Cortex of kidney (tissue), 1 donor: ENCODE measurements around the gene SLC2A4.

ENCODE experiments used
- DNase-seq: peaks from one replicate; lab custom pipeline; 2025; lab: John Stamatoyannopoulos, UW

Gene SLC2A4

DNA sequence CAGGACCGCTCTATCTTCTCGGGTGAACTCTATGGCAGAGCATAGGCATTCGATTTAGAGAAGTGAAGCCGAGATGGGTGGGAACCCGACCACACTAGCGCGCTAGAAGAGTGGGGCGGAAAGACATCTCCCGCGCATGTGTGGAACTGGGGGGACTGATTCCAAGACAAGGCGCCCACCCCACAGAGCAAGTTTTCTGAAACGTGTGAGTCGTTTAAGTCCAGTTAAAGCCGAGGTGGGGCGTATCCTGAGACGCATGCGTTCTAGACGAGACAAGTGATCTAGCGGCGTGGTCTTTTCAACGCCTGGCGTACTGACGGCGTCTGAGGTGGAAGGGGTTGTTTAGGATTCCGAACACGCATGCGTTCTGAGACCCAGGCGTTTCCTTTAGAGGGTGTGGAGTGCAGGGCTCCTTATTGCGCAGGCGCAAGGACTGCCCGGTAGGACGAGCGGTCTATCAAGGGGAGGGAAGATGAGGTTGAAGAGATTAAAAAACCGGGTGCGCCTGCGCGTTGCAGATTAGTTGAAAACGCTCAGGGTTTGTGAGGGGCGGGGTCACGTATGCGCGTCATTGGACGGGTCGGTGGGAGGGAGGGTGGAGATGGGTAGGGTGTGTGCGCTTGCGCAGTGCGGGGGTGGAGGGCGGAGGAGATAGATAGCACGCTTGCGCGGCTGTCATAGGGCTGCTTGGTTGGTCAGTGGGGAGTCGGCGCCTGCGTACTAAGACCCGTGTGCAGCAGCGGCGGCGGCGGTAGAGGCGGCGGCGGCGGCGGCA lies 25.6 kb downstream of the SLC2A4 start, which contains the start of gene EIF5A:
Gene EIF5A, plus strand, starts transcription at position 718 of the 775 bp plus-strand sequence. CDS start 2,008 bp downstream, outside the sequence.
- DNase-seq: peak; percentile 55

DNA sequence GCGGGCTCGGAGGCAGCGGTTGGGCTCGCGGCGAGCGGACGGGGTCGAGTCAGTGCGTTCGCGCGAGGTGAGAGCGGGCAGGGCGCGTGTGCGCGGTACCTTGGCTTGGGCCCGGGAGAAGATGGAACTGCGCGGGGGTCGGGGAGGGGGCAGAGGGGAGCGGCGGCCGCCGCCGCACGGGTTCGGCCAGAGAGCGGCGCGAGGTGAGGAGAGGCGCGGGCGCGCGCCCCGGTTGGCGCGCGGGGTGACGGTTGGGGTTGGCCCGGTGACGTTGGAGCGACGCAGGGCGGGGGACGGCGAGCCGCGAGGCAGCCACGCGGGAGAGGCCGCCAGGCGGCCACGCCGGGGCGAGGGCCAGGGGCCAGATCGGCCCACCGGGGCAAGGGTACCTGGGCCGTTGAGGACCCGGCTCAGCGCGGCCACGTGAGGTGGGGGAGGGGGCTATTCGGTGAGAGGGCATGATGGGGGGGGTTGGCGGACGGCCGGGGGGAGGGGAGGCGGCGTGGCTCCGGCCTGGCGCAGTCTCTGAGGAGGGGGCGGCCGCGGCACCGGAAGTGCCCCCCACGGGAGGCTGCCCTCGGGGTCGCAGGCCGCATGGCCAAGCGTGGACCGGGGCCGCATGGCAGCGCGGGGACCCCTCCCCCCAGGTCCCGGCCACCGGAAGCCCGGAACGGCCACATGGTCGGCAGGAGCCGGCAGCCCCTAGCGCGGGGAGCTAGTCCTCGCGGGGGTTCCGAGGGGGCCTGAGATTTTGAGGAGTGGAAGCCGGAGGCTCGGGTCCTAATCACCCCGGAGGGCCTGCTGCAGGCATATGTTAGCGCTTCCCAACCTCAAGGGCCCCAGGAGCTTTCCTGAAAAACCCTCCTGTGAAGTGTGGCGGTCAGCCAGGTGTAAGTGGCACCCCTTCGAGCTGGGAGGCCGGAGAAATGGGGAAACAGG lies 26.4 kb downstream of the SLC2A4 start:
- DNase-seq: no peak

DNA sequence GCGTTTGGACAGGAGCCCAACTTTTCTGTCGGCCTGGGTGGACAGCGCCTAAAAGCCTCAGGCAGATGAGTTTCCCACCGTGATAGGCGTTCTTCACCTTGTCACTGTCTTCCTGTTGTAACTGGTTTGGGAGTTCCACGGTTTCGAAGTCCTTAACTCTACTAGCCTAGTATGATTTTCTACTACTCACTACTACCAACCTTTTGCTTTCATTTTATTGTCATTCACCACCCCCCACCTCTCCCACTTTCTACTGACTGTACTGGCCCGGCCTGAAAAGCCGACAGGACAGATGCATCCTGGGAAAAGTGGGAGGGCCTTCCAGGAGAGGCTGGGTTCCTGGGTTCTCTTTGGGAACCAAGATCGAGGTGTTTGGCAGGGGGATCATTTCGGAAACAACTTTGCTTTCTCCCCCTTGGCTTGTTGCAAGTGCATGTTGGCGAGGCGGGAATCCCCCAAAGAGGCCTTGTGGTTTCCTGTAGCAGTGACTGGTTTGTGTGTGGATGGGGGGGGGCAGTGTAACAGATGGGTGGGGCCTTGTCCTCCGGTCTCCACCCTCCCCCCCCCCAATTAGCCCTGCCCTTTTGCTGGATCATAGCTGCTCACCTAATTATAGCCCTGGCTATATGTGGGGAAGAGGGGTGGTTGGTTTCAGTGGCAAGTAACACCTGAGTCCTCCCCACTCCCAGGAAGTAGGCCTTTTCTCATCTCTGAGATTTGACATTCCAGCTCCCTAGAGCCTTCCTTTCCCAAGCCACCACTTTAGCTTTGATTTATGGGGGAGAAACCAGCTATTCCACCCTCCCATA lies 27.3 kb downstream of the SLC2A4 start:
- DNase-seq: no peak

- DNase-seq: no peak
Measured at GRCh38 chr17:7309628-7310027, 28.1 kb downstream of the SLC2A4 start.

DNA sequence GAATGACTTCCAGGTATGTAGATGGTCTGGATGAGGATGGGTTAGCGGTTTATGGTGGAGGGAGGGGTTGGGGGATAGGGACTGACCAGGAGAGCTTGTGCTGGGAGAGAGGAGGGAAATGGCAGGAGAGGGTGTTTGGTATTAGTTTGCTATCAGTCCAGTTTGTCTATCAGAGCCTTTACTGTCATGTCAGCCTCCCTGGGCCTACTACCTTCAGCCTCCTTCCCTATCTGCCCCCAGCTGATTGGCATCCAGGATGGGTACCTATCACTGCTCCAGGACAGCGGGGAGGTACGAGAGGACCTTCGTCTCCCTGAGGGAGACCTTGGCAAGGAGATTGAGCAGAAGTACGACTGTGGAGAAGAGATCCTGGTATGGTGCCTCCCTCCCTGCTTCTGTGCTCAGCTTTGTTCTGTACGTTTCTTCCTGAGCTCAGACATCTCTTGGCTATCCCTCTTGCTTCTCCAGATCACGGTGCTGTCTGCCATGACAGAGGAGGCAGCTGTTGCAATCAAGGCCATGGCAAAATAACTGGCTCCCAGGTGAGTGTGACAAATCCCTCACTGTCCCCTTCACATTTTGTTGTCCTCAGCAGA lies 29.7 kb downstream of the SLC2A4 start:
- DNase-seq: no peak

GRCh38 chr17:7312432-7313087 lies 31.0 kb downstream of the SLC2A4 start:
- no peak for DNase-seq

DNA sequence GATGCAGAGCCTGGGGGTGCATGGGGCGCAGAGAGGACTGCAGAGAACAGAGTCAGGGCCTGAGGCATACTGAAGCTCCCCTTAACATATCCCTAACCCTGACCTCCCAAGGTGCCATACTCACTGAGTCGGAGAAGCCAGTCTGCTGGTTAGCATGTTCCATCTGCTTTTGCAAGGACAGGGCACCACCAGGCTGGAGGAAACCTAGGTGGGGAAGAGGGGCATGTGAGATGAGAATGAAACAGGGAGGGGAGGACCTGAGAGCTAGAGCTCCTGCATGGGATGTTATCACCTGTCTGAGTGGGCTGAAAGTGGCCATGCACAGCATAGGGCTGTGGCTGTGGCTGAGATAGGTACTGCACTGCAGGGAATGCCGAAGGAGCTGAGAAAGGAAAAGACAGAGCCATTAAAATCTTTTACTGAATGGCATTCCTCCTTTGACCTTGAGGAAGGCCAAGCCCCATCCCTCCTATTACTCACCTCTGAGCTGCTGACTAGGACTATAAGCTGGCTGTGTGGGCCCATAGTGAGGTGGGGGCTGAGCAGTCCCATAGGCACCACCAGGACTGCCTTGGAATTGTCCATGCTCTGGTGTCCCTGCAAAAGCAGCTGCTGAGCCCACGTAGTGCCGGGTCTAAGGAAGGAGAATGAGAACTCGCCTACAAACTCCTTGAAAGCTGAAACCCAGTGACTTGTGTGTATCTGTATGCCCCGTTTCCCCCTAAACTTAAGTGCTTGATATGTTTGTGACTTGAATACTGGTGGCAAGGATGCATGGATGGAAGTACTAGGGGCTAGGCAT lies 31.8 kb downstream of the SLC2A4 start:
- DNase-seq: no peak

DNA sequence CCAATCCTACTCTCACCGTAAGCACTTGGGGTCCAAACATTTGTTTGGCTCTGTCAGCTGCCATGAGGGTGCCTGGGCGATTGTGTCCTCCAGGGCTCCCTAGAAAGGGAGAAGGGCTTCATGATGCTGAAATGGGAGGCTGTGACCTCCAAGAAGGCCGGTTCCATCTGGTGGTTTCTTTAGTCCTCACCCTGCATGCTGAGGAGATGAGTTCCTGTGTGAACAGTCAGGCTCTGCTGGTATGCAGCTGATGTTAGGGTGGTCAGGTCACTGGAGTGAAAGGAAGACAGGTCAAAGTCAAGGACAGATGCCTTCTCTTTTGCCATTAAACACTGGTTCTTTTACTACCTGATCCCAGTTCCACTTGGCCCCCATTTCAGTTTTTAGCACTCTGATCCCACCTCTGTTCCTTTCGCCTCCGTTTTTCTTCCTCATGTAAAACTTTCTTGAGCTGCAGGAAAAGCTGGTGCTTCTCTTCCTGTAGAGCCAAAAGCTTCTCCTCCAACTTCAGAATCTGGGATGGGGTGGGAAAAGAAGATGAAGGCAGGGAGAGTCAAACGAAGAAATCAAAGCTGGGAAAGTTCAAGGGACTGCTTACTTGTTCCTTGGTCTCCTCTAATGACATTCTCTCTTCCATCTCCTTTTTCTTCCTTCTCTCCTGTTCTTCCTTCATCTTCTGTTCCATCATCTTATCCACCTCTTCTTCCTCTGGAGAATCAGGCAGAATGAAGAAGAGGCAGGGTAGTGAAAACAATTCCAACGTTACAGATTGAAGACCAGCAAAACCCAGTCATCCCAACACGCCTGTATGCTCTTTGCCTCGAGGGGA lies 32.6 kb downstream of the SLC2A4 start:
- DNase-seq: no peak

DNA sequence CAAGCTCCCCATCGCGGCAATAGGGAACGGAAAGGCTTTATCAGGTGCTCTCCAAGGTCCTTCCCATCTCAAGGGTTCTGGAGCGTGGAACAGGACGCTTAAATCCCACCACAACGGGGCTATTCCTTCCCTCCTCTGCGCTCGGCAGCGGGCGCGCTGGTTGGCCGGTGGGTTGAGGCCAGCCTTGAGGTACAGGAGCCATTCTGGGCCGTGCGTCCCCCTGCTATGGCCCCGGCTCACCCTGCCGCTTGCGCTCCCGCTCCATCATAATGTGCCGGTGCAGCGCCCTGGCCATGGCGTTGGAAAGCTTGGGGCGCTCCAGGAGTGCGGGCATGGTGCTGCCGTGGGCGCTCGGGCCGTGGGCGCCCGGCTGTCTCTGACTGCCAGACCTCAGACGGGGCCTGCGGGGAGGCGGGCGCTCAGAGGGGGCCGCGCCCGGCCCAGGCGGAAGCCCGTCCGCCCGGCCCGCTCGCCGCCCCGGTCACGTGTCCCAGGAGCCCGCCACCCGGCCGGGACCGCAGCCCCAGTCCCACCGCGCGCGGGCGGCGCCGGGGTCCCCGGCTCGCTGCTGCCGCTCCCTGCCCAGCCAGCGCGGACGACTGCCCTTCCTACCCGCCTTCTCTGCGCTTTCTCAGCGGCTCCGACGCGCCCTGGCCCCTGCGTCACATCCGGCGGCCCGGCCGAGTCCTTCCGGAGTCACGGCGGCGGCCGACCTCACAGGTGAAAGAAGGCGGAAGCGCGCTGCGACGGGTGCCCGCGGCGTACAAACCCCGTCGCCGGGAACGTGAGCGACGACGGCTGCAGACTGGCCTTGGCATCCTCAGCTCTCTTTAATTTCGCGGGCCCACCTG lies 33.4 kb downstream of the SLC2A4 start, which contains the start of gene GPS2:
Gene GPS2, minus strand, starts transcription at position 642 of the 851 bp plus-strand sequence. Its CDS starts 308 bp downstream, at position 334.
- DNase-seq: peak; percentile 55

DNA sequence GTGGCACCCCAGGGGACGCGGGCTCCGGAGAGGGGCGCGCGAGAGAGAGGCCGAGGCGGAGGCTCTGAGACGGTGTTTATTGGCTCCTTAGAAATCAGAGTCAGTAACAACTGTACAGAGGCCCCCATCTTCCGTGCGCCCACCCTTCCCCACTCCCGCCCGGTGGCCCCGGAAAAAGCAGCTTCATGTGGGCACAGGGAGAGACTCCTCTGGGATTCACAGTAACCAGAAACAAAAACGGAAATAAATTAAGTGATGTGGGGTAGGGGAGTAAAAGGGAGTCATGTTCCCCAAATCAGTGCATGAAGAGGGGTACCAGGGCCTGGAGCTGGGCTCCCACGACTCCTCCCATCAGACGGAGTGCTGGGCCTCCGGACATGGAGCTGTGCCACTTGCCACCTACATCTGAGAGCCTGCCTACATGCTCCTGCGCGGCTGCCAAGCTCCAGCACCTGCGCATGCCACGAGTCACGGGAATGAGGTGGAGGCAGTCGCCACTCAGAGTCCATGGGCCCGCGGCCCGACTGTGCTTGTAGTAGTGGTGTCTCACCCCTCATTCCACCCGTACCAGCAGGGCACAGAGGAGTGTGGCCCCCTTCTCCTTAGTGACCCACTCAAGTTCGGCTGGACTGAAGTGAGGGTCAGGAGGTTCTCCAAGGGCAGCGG lies 34.2 kb downstream of the SLC2A4 start:
- no peak for DNase-seq

- DNase-seq: no peak
Measured at GRCh38 chr17:7317161-7317803, 35.8 kb downstream of the SLC2A4 start.

GRCh38 chr17:7318121-7318860 lies 36.8 kb downstream of the SLC2A4 start:
- no peak for DNase-seq

DNA sequence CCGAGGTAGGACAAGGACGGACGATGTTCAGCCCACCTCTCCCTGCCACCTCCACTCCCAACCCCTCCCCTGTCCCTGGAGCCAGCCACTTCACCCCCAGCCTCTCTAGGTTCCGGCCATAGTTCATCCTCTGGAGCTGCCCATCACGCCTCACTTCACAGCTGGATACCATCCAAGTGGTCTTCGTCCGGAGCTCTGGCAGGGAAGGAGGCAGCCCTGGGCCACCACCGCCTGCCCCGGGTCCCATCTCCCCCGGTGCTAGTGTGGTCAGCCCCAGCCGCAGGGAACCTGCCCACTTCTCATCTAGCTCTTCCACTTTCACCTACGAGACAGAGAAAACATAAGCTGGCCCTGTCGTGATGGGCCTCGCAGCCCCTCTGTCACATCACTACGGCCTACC lies 39.9 kb downstream of the SLC2A4 start:
- no peak for DNase-seq

GRCh38 chr17:7322520-7323194 lies 41.1 kb downstream of the SLC2A4 start:
- DNase-seq: no peak

GRCh38 chr17:7323731-7324437 lies 42.4 kb downstream of the SLC2A4 start:
- no peak for DNase-seq
